Progenitor cell of endocrine pancreas (in vitro differentiated cells): ENCODE results near the gene COMMD9. TPM values are rescaled to one million over a fixed set of nuclear protein-coding genes. Genes with fewer than 3 reads are reported as not detected.

ENCODE experiments used
- DNase-seq: peaks from one replicate; pipeline ENCODE4 v3.0.0; 2021; ENCODE audit warnings: low spot score; ENCODE audit not compliant: unreplicated experiment
- H3K27ac Mint-ChIP-seq: 2 replicates; pipeline ENCODE4 v1.8.0; 2021; ENCODE audit warnings: mild to moderate bottlenecking, moderate library complexity, mixed read lengths
- H3K27me3 Mint-ChIP-seq: 2 replicates; pipeline ENCODE4 v1.8.0; 2021; ENCODE audit warnings: mixed read lengths
- H3K36me3 Mint-ChIP-seq: 2 replicates; pipeline ENCODE4 v1.8.0; 2022; ENCODE audit warnings: mixed read lengths; ENCODE audit not compliant: insufficient read depth
- H3K4me1 Mint-ChIP-seq: 2 replicates; pipeline ENCODE4 v1.8.0; 2021; ENCODE audit warnings: low read depth, mixed read lengths
- H3K4me3 Mint-ChIP-seq: 2 replicates; pipeline ENCODE4 v1.8.0; 2021; ENCODE audit warnings: low read depth, mild to moderate bottlenecking, moderate library complexity, mixed read lengths
- H3K9me3 Mint-ChIP-seq: 2 replicates; pipeline ENCODE4 v1.8.0; 2021; ENCODE audit warnings: low read depth, mixed read lengths
- CTCF ChIP-seq: fragments of 200-600 bp; sonication (generic); IDR thresholded peaks from one replicate; pipeline ENCODE4 v1.5.0; 2021; ENCODE audit warnings: antibody characterized with exemption, mild to moderate bottlenecking; ENCODE audit not compliant: unreplicated experiment
- total RNA-seq: library from RNA; stranded (reverse); gene quantifications from 2 replicates; pipeline ENCODE4 v1.2.1, GENCODE V29; 2021

Gene COMMD9
- total RNA-seq, 1 donor from 2014 or later, result 79.7 TPM

DNA sequence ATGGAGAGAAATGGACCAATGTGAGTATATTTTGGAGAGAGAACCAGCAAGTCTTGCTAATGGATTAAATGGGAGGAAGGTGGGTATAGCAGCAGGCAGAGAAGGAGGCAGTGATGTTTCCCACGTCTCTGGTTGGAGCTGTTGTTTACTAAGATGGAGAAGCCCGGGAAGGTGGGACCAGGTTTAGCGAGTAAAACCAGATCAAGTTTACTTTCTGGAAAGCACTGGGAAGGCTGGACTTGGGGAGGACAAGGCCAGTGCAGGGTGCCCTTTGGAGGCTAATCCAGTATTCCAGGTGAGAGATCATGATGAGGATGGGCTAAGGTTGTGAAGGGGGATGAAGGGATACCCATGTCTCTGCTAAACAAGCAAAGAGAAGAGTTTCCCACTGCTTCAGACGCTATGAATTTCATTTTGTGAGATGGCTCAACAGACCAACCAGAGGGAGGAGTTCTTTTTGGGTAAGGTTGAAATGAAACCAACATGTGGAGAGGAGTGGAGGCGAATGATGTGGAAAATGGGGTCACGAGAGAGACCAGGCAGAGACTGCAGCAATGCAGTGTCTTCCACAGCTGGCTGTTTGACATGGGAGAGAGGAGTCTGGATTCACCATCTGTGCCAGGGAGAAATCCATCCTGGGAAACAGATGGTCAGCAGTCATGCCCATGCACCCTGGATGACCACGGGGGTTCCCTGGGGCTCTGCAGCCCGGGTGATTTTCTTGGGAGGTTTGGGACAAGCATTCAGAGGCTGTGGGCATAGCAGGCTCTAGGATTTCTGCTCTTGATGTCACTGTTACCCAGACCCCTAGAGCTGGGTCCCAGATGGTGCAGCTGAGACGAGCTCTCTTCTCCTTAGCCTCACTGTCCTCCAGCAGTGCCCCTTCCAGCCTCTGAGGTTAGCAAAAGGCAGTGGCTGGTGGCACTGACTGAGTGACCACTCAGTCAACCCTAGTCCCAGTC lies 24.9 kb downstream of the COMMD9 start:
- no peak overlapping the region for H3K27ac Mint-ChIP-seq
- TF ChIP-seq CTCF, result no peak
- peaks cover 16% of the 10 kb centered on the region for H3K27me3 Mint-ChIP-seq

DNA sequence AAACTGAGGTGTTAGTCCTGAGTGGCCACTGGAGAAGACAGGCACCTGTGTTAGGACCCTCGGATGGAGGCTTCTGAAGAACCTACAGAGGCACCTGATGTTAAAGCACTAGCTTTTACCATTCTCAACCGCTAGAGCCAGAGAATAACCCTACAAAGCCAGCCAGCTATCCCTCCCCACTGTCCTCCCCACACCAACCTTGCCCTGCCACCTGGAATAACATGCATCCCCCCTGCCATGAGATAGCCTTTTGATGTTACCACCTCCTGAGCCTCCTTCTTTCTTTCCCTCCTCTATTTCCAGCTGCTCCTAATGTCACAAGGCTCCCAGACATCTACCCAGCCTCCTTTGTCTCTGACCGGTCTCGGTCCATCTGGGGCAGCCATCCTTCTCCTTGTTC lies 28.1 kb downstream of the COMMD9 start:
- no peaks in the 10 kb centered on the region for H3K36me3 Mint-ChIP-seq
- peaks cover 34% of the 10 kb centered on the region for H3K27me3 Mint-ChIP-seq
- no peak for DNase-seq
- TF ChIP-seq CTCF, result no peak
- no peak overlapping the region for H3K4me3 Mint-ChIP-seq
- H3K4me1 Mint-ChIP-seq, result peaks cover 4% of the 10 kb centered on the region
- peak overlapping the region; percentile 28 for H3K27ac Mint-ChIP-seq
- no peaks in the 10 kb centered on the region for H3K9me3 Mint-ChIP-seq

More for the DNA sequence above, 24.9 kb downstream of the COMMD9 start:
- Mint-ChIP-seq H3K9me3 (no peaks in the 10 kb centered on the region), H3K4me1 (peaks cover 5% of the 10 kb centered on the region), H3K4me3 (no peak overlapping the region), H3K36me3 (no peaks in the 10 kb centered on the region)
- no peak for DNase-seq

DNA sequence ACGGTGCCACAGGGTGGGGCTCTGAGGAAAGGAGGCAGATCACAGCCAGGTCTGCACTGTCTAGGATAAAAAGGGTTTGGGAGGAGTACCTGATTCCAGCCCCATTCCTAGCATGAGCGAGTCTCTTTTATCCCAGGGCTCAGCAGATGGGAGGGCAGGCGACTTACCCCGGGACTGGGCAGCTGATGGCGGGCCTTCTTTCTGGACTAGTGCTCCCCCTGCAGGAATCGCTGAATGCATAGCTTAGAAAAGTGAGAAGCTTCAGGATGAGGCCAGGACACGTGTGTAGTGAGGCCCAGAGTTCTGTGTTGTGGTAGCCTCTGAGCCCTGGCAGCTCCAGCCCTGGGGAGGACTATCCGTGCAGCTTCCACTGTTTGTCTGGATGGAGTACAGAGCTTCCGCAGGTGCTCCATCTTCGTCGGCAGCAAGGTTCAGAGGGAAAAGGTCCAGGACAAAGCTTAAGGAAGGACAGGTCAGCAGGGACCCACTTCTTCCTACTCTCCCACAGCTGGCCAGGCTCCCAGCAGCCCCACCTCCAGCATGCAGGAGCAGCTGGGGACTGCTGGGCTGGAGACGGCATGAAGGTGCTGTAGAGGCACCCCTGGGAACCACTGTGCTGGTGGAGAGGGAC lies 30.4 kb downstream of the COMMD9 start:
- Mint-ChIP-seq H3K36me3 (no peaks in the 10 kb centered on the region), H3K9me3 (no peaks in the 10 kb centered on the region), H3K27ac (no peak overlapping the region), H3K4me1 (peaks cover 2% of the 10 kb centered on the region), H3K27me3 (peaks cover 28% of the 10 kb centered on the region), H3K4me3 (no peak overlapping the region)
- DNase-seq, result peak; percentile 46
- TF ChIP-seq CTCF, result peak; percentile 73

DNA sequence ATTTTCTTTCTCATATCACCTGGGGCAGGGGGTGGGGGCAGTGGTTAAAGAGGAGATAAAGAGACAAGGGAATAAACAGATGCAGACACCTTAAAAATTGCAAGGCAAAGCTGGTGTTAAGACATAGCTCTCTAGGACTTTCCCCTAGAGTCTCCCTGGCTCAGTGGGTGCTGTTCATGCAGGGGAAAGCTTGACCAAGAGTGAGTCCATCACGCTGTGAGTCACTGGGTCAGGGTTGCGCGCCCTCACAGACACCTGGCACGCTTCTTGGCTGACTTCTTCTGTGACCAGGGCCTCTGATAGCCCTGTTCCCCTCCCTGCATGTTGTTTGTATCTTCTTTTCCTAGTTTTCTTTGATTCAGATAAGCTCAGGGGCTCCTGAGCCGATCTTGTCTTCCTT lies 31.9 kb downstream of the COMMD9 start:
- no peak overlapping the region for H3K4me3 Mint-ChIP-seq
- H3K9me3 Mint-ChIP-seq, result no peaks in the 10 kb centered on the region
- H3K27me3 Mint-ChIP-seq, result peaks cover 22% of the 10 kb centered on the region
- TF ChIP-seq CTCF, result no peak
- H3K4me1 Mint-ChIP-seq, result peaks cover 2% of the 10 kb centered on the region
- no peak overlapping the region for H3K27ac Mint-ChIP-seq
- no peak for DNase-seq
- H3K36me3 Mint-ChIP-seq, result no peaks in the 10 kb centered on the region

- no peak for DNase-seq
- no peak for TF ChIP-seq CTCF
- Mint-ChIP-seq H3K27ac (no peak overlapping the region), H3K27me3 (peaks cover 18% of the 10 kb centered on the region), H3K9me3 (peaks cover 8% of the 10 kb centered on the region), H3K4me1 (peaks cover 2% of the 10 kb centered on the region), H3K4me3 (no peak overlapping the region), H3K36me3 (no peaks in the 10 kb centered on the region)
Observed at GRCh38 chr11:36254713-36255112, 34.5 kb downstream of the COMMD9 start.
